Liver (tissue), 9 donors: ENCODE measurements around the gene JAML. TPM values are rescaled to one million over a fixed set of nuclear protein-coding genes. Genes with fewer than 3 reads are reported as not detected.

Experiments used
- DNase-seq: peaks from one replicate; pipeline ENCODE4 v3.0.0-alpha.2; 2017; ENCODE audit warnings: low spot score
- H3K27ac ChIP-seq, 2 donors: one replicate each; pipeline ENCODE4 v1.7.0; 2013; ENCODE audit warnings: inconsistent platforms in 2 of 2, low read length in 2 of 2, control low read depth in 1 of 2, low read depth in 1 of 2, mild to moderate bottlenecking in 1 of 2
- H3K27me3 ChIP-seq, 4 donors: one replicate each; pipeline versions ENCODE4 v1.6.1 to v1.7.0; 2013; ENCODE audit warnings: low read length in 3 of 4, inconsistent platforms in 1 of 4, mild to moderate bottlenecking in 1 of 4, moderate library complexity in 1 of 4; ENCODE audit not compliant: control insufficient read depth in 4 of 4, insufficient read depth in 4 of 4
- H3K36me3 ChIP-seq, 4 donors: one replicate each; pipeline versions ENCODE4 v1.6.1 to v1.7.0; 2013; ENCODE audit warnings: low read length in 3 of 4, mild to moderate bottlenecking in 3 of 4, low read depth in 1 of 4, moderate library complexity in 1 of 4; ENCODE audit not compliant: control insufficient read depth in 4 of 4, insufficient read depth in 3 of 4
- H3K4me1 ChIP-seq, 4 donors: one replicate each; pipeline versions ENCODE4 v1.6.1 to v1.7.0; 2013; ENCODE audit warnings: low read length in 3 of 4, mild to moderate bottlenecking in 3 of 4, moderate library complexity in 1 of 4; ENCODE audit not compliant: control insufficient read depth in 4 of 4, insufficient read depth in 4 of 4
- H3K4me3 ChIP-seq, 3 donors: one replicate each; pipeline versions ENCODE4 v1.6.1 to v1.7.0; 2013; ENCODE audit warnings: low read length in 3 of 3, control low read depth in 1 of 3, low read depth in 1 of 3, mild to moderate bottlenecking in 1 of 3
- H3K9ac ChIP-seq, 2 donors: one replicate each; pipeline ENCODE4 v1.7.0; 2013; ENCODE audit warnings: low read length in 2 of 2, mild to moderate bottlenecking in 2 of 2, moderate library complexity in 2 of 2, control low read depth in 1 of 2, low read depth in 1 of 2
- H3K9me3 ChIP-seq, 4 donors: one replicate each; pipeline versions ENCODE4 v1.6.1 to v1.7.0; 2013; ENCODE audit warnings: low read length in 3 of 4; ENCODE audit not compliant: control insufficient read depth in 4 of 4
- EGR1 ChIP-seq, 2 donors: IDR thresholded peaks; 2 replicates each; pipeline ENCODE4 v1.6.1; 2016 to 2018; ENCODE audit warnings: antibody characterized with exemption in 2 of 2, low read depth in 2 of 2
- FOXA1 ChIP-seq: IDR thresholded peaks from 2 replicates; pipeline ENCODE4 v1.6.1; 2016; ENCODE audit warnings: antibody characterized with exemption
- FOXA2 ChIP-seq: IDR thresholded peaks from 2 replicates; pipeline ENCODE4 v1.6.1; 2016; ENCODE audit warnings: antibody characterized with exemption
- GABPA ChIP-seq, 2 donors: IDR thresholded peaks in 1 of 2; conservative IDR thresholded peaks in 1 of 2; 2 replicates each; pipeline ENCODE4 v1.6.1; 2016; ENCODE audit warnings: antibody characterized with exemption in 2 of 2, mild to moderate bottlenecking in 1 of 2, moderate library complexity in 1 of 2
- HNF4A ChIP-seq, 2 donors: conservative IDR thresholded peaks; 2 replicates each; pipeline ENCODE4 v1.6.1; 2016; ENCODE audit warnings: antibody characterized with exemption in 2 of 2, mild to moderate bottlenecking in 2 of 2
- HNF4G ChIP-seq: IDR thresholded peaks from 2 replicates; pipeline ENCODE4 v1.6.1; 2016; ENCODE audit warnings: antibody characterized with exemption
- JUND ChIP-seq, 2 donors: IDR thresholded peaks; 2 replicates each; pipeline ENCODE4 v1.6.1; 2016; ENCODE audit warnings: antibody characterized with exemption in 2 of 2
- NR2F2 ChIP-seq: IDR thresholded peaks from 2 replicates; pipeline ENCODE4 v1.6.1; 2016; ENCODE audit warnings: antibody characterized with exemption
- RAD21 ChIP-seq, 2 donors: IDR thresholded peaks; 2 replicates each; pipeline ENCODE4 v1.6.1; 2016; ENCODE audit warnings: antibody characterized with exemption in 2 of 2, mild to moderate bottlenecking in 2 of 2
- RXRA ChIP-seq, 2 donors: IDR thresholded peaks; 2 replicates each; pipeline ENCODE4 v1.6.1; 2017 to 2018; ENCODE audit warnings: antibody characterized with exemption in 2 of 2, mild to moderate bottlenecking in 1 of 2
- TAF1 ChIP-seq: conservative IDR thresholded peaks from 2 replicates; pipeline ENCODE4 v1.6.1; 2016; ENCODE audit warnings: antibody characterized with exemption, mild to moderate bottlenecking
- YY1 ChIP-seq: IDR thresholded peaks from 2 replicates; pipeline ENCODE4 v1.6.1; 2016; ENCODE audit warnings: antibody characterized with exemption, mild to moderate bottlenecking
- WGBS: extraction: QIAGEN DNeasy Blood & Tissue Kit; methylation state at CpG from one replicate; pipeline ENCODE4 v1.1.7; 2013; 5-methylcytosine and 5-hydroxymethylcytosine counted together
- polyA plus RNA-seq, 2 donors: library from polyadenylated mRNA; stranded (reverse) in 1 of 2; unstranded in 1 of 2; fragments of 200-250 nt in 1 of 2; fragments of >200 nt in 1 of 2; fragmentation: Nextera tagmentation in 1 of 2; extraction: Ambion mirVana in 1 of 2; gene quantifications; one replicate each; pipeline versions ENCODE4 v1.2.1 to v1.2.3, GENCODE V29; 2013 to 2015
- total RNA-seq, 2 donors: library from RNA; depleted of rRNA; stranded (reverse); fragments of >200 nt; gene quantifications; one replicate each; pipeline ENCODE4 v1.2.3, GENCODE V29; 2014
- TF ChIP-seq, protein P1 (sequence below): IDR thresholded peaks from 2 replicates; pipeline ENCODE4 v1.6.1; 2016; ENCODE audit warnings: antibody characterized with exemption
- TF ChIP-seq, protein P2 (sequence below): fragments of 150-350 bp; IDR thresholded peaks from 2 replicates; pipeline ENCODE4 v1.5.1; 2017; ENCODE audit warnings: improper control_type of control experiment, low read depth, low read length; ENCODE audit not compliant: missing input control
- TF ChIP-seq, protein P3 (sequence below): IDR thresholded peaks from 2 replicates; pipeline ENCODE4 v1.6.1; 2016; ENCODE audit warnings: antibody characterized with exemption, mild to moderate bottlenecking
- TF ChIP-seq, protein P4 (sequence below): IDR thresholded peaks from 2 replicates; pipeline ENCODE4 v1.6.1; 2016; ENCODE audit warnings: antibody characterized with exemption
- TF ChIP-seq, protein P5 (sequence below): IDR thresholded peaks from 2 replicates; pipeline ENCODE4 v1.6.1; 2016; ENCODE audit warnings: antibody characterized with exemption
- donor health status: healthy.
- donor health status: healthy.
- donor health status: healthy.
- donor health status: healthy.
- donor health status: healthy.

The JAML gene
- total and polyA plus RNA-seq, 4 donors, result 2.2 to 13.5 (median 6.5) TPM

DNA sequence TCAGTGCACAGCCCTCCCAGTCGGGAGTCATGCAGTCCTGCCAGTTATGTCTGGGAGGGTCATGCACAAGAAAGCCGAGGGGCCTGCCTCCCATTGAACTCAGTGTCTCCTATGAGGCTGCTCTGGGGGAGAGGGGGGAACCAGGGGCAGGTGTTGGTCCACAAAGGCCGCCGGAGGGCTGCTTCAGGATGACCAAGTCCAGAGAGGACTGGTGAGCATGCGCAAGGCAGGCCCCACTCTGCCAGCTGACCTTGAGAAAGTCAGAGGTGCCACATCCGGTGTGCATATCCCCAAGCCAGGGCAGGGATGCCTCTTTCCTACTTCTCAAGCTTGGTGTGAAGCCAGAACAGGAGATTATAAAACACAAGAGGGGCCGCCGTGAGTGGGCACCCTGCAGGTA is 76.6 kb downstream of the JAML start:
- 88% methylated on average over 8 of the region's 8 CpGs for WGBS
- Histone ChIP-seq H3K9me3 (no peaks in the 10 kb centered on the region), H3K27ac (no peak overlapping the region), H3K4me3 (no peak overlapping the region), H3K9ac (no peak overlapping the region), H3K27me3 (peaks cover 0 to 5% (median 4%) of the 10 kb centered on the region in 4 donors), H3K36me3 (no peaks in the 10 kb centered on the region), H3K4me1 (peaks cover 4 to 21% (median 7%) of the 10 kb centered on the region in 4 donors)
- no peak for DNase-seq
- no peak for TF ChIP-seq EGR1 (IDR thresholded peaks at IDR 0.05; ENCODE audit: low read depth in 2 of 2)
- no peak for TF ChIP-seq HNF4G
- no peak for TF ChIP-seq RAD21 (IDR thresholded peaks at IDR 0.05)
- no peak for TF ChIP-seq JUND (IDR thresholded peaks at IDR 0.05)
- TF ChIP-seq, protein P1, sequence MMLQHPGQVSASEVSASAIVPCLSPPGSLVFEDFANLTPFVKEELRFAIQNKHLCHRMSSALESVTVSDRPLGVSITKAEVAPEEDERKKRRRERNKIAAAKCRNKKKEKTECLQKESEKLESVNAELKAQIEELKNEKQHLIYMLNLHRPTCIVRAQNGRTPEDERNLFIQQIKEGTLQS, result no peak
- TF ChIP-seq, protein P2, sequence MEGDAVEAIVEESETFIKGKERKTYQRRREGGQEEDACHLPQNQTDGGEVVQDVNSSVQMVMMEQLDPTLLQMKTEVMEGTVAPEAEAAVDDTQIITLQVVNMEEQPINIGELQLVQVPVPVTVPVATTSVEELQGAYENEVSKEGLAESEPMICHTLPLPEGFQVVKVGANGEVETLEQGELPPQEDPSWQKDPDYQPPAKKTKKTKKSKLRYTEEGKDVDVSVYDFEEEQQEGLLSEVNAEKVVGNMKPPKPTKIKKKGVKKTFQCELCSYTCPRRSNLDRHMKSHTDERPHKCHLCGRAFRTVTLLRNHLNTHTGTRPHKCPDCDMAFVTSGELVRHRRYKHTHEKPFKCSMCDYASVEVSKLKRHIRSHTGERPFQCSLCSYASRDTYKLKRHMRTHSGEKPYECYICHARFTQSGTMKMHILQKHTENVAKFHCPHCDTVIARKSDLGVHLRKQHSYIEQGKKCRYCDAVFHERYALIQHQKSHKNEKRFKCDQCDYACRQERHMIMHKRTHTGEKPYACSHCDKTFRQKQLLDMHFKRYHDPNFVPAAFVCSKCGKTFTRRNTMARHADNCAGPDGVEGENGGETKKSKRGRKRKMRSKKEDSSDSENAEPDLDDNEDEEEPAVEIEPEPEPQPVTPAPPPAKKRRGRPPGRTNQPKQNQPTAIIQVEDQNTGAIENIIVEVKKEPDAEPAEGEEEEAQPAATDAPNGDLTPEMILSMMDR, result no peak
- TF ChIP-seq, protein P3, sequence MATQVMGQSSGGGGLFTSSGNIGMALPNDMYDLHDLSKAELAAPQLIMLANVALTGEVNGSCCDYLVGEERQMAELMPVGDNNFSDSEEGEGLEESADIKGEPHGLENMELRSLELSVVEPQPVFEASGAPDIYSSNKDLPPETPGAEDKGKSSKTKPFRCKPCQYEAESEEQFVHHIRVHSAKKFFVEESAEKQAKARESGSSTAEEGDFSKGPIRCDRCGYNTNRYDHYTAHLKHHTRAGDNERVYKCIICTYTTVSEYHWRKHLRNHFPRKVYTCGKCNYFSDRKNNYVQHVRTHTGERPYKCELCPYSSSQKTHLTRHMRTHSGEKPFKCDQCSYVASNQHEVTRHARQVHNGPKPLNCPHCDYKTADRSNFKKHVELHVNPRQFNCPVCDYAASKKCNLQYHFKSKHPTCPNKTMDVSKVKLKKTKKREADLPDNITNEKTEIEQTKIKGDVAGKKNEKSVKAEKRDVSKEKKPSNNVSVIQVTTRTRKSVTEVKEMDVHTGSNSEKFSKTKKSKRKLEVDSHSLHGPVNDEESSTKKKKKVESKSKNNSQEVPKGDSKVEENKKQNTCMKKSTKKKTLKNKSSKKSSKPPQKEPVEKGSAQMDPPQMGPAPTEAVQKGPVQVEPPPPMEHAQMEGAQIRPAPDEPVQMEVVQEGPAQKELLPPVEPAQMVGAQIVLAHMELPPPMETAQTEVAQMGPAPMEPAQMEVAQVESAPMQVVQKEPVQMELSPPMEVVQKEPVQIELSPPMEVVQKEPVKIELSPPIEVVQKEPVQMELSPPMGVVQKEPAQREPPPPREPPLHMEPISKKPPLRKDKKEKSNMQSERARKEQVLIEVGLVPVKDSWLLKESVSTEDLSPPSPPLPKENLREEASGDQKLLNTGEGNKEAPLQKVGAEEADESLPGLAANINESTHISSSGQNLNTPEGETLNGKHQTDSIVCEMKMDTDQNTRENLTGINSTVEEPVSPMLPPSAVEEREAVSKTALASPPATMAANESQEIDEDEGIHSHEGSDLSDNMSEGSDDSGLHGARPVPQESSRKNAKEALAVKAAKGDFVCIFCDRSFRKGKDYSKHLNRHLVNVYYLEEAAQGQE, result no peak
- no peak for TF ChIP-seq FOXA1
- no peak for TF ChIP-seq HNF4A (conservative IDR thresholded peaks at IDR 0.05)
- TF ChIP-seq GABPA (IDR thresholded peaks at IDR 0.05 in 1 of 2, conservative IDR thresholded peaks at IDR 0.05 in 1 of 2), result no peak
- no peak for TF ChIP-seq FOXA2
- no peak for TF ChIP-seq YY1

DNA sequence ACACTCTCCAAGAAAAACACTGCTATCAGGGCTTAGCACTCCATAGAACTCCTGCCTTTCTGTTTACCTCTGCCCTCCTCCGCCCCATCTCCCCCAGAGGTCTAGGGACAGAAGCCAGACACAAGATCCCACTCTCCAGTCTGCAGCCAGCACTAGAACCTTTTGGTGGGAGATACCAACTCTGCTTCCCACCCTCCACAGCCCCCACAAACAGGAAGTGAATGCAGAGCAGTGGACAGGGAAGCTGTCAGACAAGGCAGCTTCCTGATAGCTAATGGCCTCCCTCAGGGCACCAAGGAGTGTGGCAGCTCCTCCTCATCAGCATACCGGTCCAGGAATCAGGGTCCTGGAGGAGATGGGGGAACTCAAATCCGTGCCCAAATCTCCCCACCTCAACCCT is 77.3 kb downstream of the JAML start:
- H3K4me3 ChIP-seq, result no peak overlapping the region
- peaks cover 0 to 13% (median 1%) of the 10 kb centered on the region in 4 donors for H3K4me1 ChIP-seq
- no peaks in the 10 kb centered on the region for H3K36me3 ChIP-seq
- no peak for DNase-seq
- WGBS, result 76% methylated on average over 3 of the region's 3 CpGs
- H3K9me3 ChIP-seq, result no peaks in the 10 kb centered on the region
- H3K9ac ChIP-seq, result no peak overlapping the region
- TF ChIP-seq RAD21 (IDR thresholded peaks at IDR 0.05) (no peak), EGR1 (IDR thresholded peaks at IDR 0.05; ENCODE audit: low read depth in 2 of 2) (no peak), GABPA (IDR thresholded peaks at IDR 0.05 in 1 of 2, conservative IDR thresholded peaks at IDR 0.05 in 1 of 2) (no peak), TAF1 (no peak), NR2F2 (no peak), FOXA1 (no peak), HNF4G (no peak), RXRA (IDR thresholded peaks at IDR 0.05) (no peak)
- TF ChIP-seq, protein P4, sequence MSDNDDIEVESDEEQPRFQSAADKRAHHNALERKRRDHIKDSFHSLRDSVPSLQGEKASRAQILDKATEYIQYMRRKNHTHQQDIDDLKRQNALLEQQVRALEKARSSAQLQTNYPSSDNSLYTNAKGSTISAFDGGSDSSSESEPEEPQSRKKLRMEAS, result no peak
- TF ChIP-seq, protein P5, sequence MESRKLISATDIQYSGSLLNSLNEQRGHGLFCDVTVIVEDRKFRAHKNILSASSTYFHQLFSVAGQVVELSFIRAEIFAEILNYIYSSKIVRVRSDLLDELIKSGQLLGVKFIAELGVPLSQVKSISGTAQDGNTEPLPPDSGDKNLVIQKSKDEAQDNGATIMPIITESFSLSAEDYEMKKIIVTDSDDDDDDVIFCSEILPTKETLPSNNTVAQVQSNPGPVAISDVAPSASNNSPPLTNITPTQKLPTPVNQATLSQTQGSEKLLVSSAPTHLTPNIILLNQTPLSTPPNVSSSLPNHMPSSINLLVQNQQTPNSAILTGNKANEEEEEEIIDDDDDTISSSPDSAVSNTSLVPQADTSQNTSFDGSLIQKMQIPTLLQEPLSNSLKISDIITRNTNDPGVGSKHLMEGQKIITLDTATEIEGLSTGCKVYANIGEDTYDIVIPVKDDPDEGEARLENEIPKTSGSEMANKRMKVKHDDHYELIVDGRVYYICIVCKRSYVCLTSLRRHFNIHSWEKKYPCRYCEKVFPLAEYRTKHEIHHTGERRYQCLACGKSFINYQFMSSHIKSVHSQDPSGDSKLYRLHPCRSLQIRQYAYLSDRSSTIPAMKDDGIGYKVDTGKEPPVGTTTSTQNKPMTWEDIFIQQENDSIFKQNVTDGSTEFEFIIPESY, result no peak
- H3K27ac ChIP-seq, result no peak overlapping the region
- peaks cover 0 to 5% (median 2%) of the 10 kb centered on the region in 4 donors for H3K27me3 ChIP-seq
